NB4 (cell line): ENCODE measurements around the gene TACC3.
A peak's percentile ranks its signal among the peaks of the same experiment; 100 is the strongest.

Source experiments
- CTCF ChIP-seq: IDR thresholded peaks from one replicate; pipeline ENCODE4 v1.5.1; 2012; ENCODE audit warnings: low read depth, low read length
- MAX ChIP-seq: IDR thresholded peaks from 2 replicates; pipeline ENCODE4 v1.6.1; 2011; ENCODE audit warnings: low read depth, low read length
- MYC ChIP-seq: IDR thresholded peaks from 2 replicates; pipeline ENCODE4 v1.6.1; 2011; ENCODE audit warnings: low read depth, low read length
- POLR2A ChIP-seq: IDR thresholded peaks from 2 replicates; pipeline ENCODE4 v1.6.1; 2011; ENCODE audit warnings: mild to moderate bottlenecking; ENCODE audit not compliant: insufficient read length; ENCODE audit errors: extremely low read depth

- TF ChIP-seq MYC (peak; percentile 40; the same call in 1 of the 2 replicates), CTCF (no peak), MAX (0 out of 2 replicates have a peak, but pooled peaks have one; percentile 61), POLR2A (no peak)
These were observed 9.6 kb upstream of the TACC3 start for GRCh38 chr4:1711571-1712215.
